ENCODE measurements around the gene MRE11.

GRCh38 chr11:94472916-94473799, 20.5 kb downstream of the MRE11 start:
- TF ChIP-seq GATA2 (IDR thresholded peaks at IDR 0.05; ENCODE audit: low read depth, low read length) (no peak), GATA3 (IDR thresholded peaks at IDR 0.05; ENCODE audit: low read depth, low read length) (no peak)

Data from SH-SY5Y (cell line).